ENCODE measurements around the gene DVL2.

DVL2 gene

GRCh38 chr17:7207120-7208001, 27.0 kb downstream of the DVL2 start:
- no peak for DNase-seq (ENCODE audit: low read depth)
- no peak overlapping the region for H3K4me3 ChIP-seq (ENCODE audit: low read depth, low read length)
- TF ChIP-seq CTCF (IDR thresholded peaks at IDR 0.05; ENCODE audit: control insufficient read depth, extremely low read depth, insufficient read depth), result no peak

- no peak overlapping the region for H3K4me3 ChIP-seq (ENCODE audit: low read depth, low read length)
- TF ChIP-seq CTCF (IDR thresholded peaks at IDR 0.05; ENCODE audit: control insufficient read depth, extremely low read depth, insufficient read depth), result no peak
- DNase-seq (ENCODE audit: low read depth), result no peak
Observed at GRCh38 chr17:7205561-7205960, 28.8 kb downstream of the DVL2 start.

- no peak for TF ChIP-seq CTCF (IDR thresholded peaks at IDR 0.05; ENCODE audit: control insufficient read depth, extremely low read depth, insufficient read depth)
- H3K4me3 ChIP-seq (ENCODE audit: low read depth, low read length), result no peak overlapping the region
- DNase-seq (ENCODE audit: low read depth), result no peak
Observed at GRCh38 chr17:7204828-7205461, 29.4 kb downstream of the DVL2 start.

- no peak for DNase-seq (ENCODE audit: low read depth)
- no peak for TF ChIP-seq CTCF (IDR thresholded peaks at IDR 0.05; ENCODE audit: control insufficient read depth, extremely low read depth, insufficient read depth)
- no peak overlapping the region for H3K4me3 ChIP-seq (ENCODE audit: low read depth, low read length)
Observed at GRCh38 chr17:7204336-7204735, 30.0 kb downstream of the DVL2 start.

GRCh38 chr17:7203391-7203790, 30.9 kb downstream of the DVL2 start:
- TF ChIP-seq CTCF (IDR thresholded peaks at IDR 0.05; ENCODE audit: control insufficient read depth, extremely low read depth, insufficient read depth), result no peak
- no peak overlapping the region for H3K4me3 ChIP-seq (ENCODE audit: low read depth, low read length)
- no peak for DNase-seq (ENCODE audit: low read depth)

- no peak for DNase-seq (ENCODE audit: low read depth)
- no peak overlapping the region for H3K4me3 ChIP-seq (ENCODE audit: low read depth, low read length)
- no peak for TF ChIP-seq CTCF (IDR thresholded peaks at IDR 0.05; ENCODE audit: control insufficient read depth, extremely low read depth, insufficient read depth)
Observed at GRCh38 chr17:7196651-7197401, 37.5 kb downstream of the DVL2 start.

Measured in LNCaP clone FGC (cell line).